Measurements from ENCODE around the gene ARHGAP15. TPM values are rescaled to one million over a fixed set of nuclear protein-coding genes. Genes with fewer than 3 reads are reported as not detected.

The ARHGAP15 gene
- total RNA-seq, 3 donors from 2014 or later (not counting 1 experiment from before 2014, with no cell fraction given) = 148 to 168 (median 165) TPM

GRCh38 chr2:143255899-143256298 is 126.7 kb downstream of the ARHGAP15 start:
- Histone ChIP-seq H3K27me3 (ENCODE audit: control insufficient read depth, insufficient read depth, low read length) (no peaks in the 10 kb centered on the region), H3K4me3 (ENCODE audit: low read length) (no peak overlapping the region), H3K27ac (ENCODE audit: low read length) (peak overlapping the region; percentile 70), H3K4me1 (ENCODE audit: control insufficient read depth, insufficient read depth, low read length) (peaks cover 13% of the 10 kb centered on the region), H3K36me3 (ENCODE audit: control insufficient read depth, insufficient read depth, low read length) (peaks cover 11% of the 10 kb centered on the region), H3K9me3 (ENCODE audit: control insufficient read depth, insufficient read depth, low read length) (no peaks in the 10 kb centered on the region)
- peaks cover 48 to 51% of the 10 kb centered on the region in 2 donors for H3K4me1 Mint-ChIP-seq
- intact Hi-C loops (cut with micrococcal nuclease) = loop anchor here (5.0 kb wide), 2 partner anchors 34 to 129 kb away; partner anchors contain the start of gene ARHGAP15
- peak overlapping the region; percentile 86 to 90 for H3K27ac Mint-ChIP-seq
- DNase-seq (peak in 1 of 2 donors; percentile 60), ATAC-seq (peak; percentile 44 to 53 (median 50))
- H3K9me3 Mint-ChIP-seq = no peaks in the 10 kb centered on the region
- TF ChIP-seq, protein P1, sequence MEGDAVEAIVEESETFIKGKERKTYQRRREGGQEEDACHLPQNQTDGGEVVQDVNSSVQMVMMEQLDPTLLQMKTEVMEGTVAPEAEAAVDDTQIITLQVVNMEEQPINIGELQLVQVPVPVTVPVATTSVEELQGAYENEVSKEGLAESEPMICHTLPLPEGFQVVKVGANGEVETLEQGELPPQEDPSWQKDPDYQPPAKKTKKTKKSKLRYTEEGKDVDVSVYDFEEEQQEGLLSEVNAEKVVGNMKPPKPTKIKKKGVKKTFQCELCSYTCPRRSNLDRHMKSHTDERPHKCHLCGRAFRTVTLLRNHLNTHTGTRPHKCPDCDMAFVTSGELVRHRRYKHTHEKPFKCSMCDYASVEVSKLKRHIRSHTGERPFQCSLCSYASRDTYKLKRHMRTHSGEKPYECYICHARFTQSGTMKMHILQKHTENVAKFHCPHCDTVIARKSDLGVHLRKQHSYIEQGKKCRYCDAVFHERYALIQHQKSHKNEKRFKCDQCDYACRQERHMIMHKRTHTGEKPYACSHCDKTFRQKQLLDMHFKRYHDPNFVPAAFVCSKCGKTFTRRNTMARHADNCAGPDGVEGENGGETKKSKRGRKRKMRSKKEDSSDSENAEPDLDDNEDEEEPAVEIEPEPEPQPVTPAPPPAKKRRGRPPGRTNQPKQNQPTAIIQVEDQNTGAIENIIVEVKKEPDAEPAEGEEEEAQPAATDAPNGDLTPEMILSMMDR (IDR thresholded peaks at IDR 0.05) = no peak
- H3K4me3 Mint-ChIP-seq = peak overlapping the region; percentile 51
- H3K36me3 Mint-ChIP-seq = no peaks in the 10 kb centered on the region
- no peaks in the 10 kb centered on the region for H3K27me3 Mint-ChIP-seq (ENCODE audit: low read depth in 2 of 2)

DNA sequence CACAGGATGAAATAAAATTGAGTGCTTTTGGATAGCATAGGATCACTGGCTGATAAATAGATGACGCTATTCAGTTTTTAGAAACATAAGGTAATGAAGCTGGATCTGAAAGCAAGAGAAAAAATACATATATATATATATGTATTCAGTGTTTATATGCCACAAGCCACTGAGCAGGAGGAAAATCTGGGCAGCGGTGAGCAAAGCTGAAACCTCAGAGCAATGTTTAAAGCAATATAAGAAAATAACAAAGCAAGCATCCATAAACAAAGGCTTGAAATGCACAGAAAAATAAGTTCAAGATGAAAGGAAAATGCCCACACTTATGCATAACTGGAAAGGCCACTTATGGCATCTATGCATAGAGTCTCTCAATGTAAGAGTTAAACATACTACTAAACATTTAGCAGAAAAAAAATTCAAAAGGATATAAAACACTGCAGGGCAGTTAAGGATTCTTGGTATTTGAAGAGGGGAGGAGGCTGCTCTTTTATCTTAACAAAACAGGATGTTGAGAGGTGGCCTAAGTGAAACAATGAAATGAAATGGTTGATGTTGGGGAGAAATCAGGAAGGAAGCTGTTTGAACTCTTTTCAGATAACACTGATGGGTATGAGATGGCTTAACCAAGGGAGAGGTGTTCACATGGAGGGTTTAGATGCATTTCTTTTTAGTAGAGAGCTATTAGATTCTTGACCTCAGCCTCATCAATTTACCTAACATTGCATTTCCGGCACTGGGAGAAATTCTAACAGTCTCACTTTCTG is 129.1 kb downstream of the ARHGAP15 start:
- peak; percentile 19 to 55 (median 32) for ATAC-seq
- no peak overlapping the region for H3K4me3 ChIP-seq (ENCODE audit: low read length)
- Mint-ChIP-seq H3K9me3 (no peaks in the 10 kb centered on the region), H3K4me1 (peaks cover 60 to 71% of the 10 kb centered on the region in 2 donors), H3K36me3 (no peaks in the 10 kb centered on the region), H3K27me3 (ENCODE audit: low read depth in 2 of 2) (no peaks in the 10 kb centered on the region), H3K27ac (peak overlapping the region; percentile 86 to 90), H3K4me3 (peak overlapping the region; percentile 73)
- no peaks in the 10 kb centered on the region for H3K9me3 ChIP-seq (ENCODE audit: control insufficient read depth, insufficient read depth, low read length)
- intact Hi-C loops (cut with micrococcal nuclease) = loop anchor here (2.0 to 5.0 kb wide), 3 partner anchors 36 to 131 kb away; partner anchors contain the start of gene ARHGAP15
- TF ChIP-seq, protein P1 (IDR thresholded peaks at IDR 0.05) = no peak
- H3K36me3 ChIP-seq (ENCODE audit: control insufficient read depth, insufficient read depth, low read length) = peaks cover 1% of the 10 kb centered on the region
- peak in 1 of 2 donors; percentile 74 for DNase-seq
- H3K27ac ChIP-seq (ENCODE audit: low read length) = peak overlapping the region; percentile 78
- no peaks in the 10 kb centered on the region for H3K27me3 ChIP-seq (ENCODE audit: control insufficient read depth, insufficient read depth, low read length)
- WGBS (ENCODE audit: insufficient coverage) = 45% methylated on average over 2 of the region's 3 CpGs
- H3K4me1 ChIP-seq (ENCODE audit: control insufficient read depth, insufficient read depth, low read length) = peaks cover 29% of the 10 kb centered on the region

- Histone ChIP-seq H3K27ac (ENCODE audit: low read length) (peak overlapping the region; percentile 66), H3K36me3 (ENCODE audit: control insufficient read depth, insufficient read depth, low read length) (no peaks in the 10 kb centered on the region), H3K4me3 (ENCODE audit: low read length) (no peak overlapping the region), H3K4me1 (ENCODE audit: control insufficient read depth, insufficient read depth, low read length) (peaks cover 31% of the 10 kb centered on the region), H3K9me3 (ENCODE audit: control insufficient read depth, insufficient read depth, low read length) (no peaks in the 10 kb centered on the region), H3K27me3 (ENCODE audit: control insufficient read depth, insufficient read depth, low read length) (no peaks in the 10 kb centered on the region)
- ATAC-seq = peak; percentile 53 to 56 (median 54)
- H3K4me3 Mint-ChIP-seq = peak overlapping the region; percentile 73
- peaks cover 56 to 64% of the 10 kb centered on the region in 2 donors for H3K4me1 Mint-ChIP-seq
- no peaks in the 10 kb centered on the region for H3K27me3 Mint-ChIP-seq (ENCODE audit: low read depth in 2 of 2)
- TF ChIP-seq, protein P1 (IDR thresholded peaks at IDR 0.05) = peak; percentile 93
- DNase-seq = peak; percentile 51 to 91
- H3K27ac Mint-ChIP-seq = peak overlapping the region; percentile 86 to 90
- intact Hi-C loops (cut with micrococcal nuclease) = loop anchor here (1.0 to 5.0 kb wide), 6 partner anchors 37 to 225 kb away; partner anchors contain the start of gene ARHGAP15
- no peaks in the 10 kb centered on the region for H3K9me3 Mint-ChIP-seq
- no peaks in the 10 kb centered on the region for H3K36me3 Mint-ChIP-seq
- WGBS (ENCODE audit: insufficient coverage) = 2% methylated on average over 4 of the region's 5 CpGs
Observed at GRCh38 chr2:143259368-143259958, 130.2 kb downstream of the ARHGAP15 start.

Measured in natural killer cell (primary cell).